Activated CD4-positive, alpha-beta T cell treated with anti-CD3 and anti-CD28 coated beads, Interleukin-2, Interleukin-4, amounts not matched to agents 100 ng/mL and 50 ng/mL, durations not matched to agents 16 hours and 8 hours (primary cell): ENCODE results near the gene TNIP1.

Experiments used
- DNase-seq: peaks from one replicate; pipeline ENCODE4 v3.0.0-alpha.2; 2020; ENCODE audit warnings: low spot score

Gene TNIP1

DNA sequence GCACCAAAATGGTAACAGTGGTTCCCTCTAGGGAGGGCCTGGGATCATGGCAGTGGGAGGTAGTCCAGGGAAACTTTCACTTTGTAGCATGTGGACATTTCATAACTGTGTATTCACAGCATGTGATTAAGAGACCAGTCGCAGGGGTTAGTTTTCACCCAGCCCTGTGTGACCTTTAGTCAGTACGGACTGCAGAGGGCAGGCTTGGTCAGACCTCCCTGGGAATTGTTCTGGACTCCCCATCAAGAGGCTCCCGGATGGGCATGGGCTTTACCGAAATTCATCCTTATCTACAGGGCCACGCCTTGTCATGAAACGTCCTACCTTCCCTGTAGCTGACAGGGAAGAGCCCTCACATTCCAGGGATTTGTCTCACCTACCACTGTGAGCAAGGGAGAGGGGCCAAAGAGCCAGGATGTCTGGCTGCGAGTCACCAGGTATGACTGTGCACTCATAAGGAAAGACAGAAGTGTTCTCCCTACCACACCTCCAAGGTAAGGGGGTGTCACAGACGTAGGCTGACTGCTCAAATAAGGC, 40.6 kb downstream of the TNIP1 start:
- DNase-seq: no peak

DNA sequence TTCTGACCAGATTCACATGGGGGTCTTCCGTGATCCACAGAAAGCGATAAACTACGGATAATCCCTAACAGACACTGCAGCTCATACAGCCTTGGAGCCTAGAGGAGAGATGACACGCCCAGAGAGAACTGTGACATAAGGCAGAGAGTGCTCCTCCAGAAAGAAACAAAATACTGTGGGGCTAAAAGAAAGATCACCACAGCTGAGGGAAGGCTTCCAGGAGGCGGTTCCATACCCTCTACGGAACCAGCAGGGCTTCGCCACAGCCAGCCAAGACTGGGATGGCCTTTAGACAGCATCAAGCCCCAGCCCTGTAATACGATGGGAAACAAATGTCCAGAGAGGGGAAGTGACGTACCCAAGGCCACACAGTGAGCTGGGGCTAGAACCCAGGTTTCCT, 41.2 kb downstream of the TNIP1 start:
- DNase-seq: no peak

DNA sequence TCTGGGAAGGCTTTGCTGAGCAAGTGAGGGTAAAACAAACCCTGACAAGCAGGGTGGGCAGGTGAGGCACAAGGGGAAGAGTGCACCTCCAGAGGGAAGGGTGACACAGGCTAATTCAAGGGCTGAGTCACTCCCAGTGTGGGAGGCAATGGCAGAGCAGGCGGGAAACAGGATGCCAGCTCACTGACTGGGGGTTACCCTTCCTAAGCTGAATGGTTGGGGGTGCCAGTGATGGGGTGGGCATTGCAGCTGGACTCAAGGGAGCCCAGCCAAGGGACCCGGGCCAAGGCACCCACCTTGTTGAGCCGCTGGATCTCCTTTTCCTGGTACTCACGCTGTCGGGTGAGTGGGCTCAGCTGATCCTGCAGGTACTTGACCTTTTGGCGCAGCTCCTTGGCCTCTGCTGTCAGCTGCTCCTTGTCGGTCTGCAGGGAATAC, 42.0 kb downstream of the TNIP1 start:
- DNase-seq: no peak

DNA sequence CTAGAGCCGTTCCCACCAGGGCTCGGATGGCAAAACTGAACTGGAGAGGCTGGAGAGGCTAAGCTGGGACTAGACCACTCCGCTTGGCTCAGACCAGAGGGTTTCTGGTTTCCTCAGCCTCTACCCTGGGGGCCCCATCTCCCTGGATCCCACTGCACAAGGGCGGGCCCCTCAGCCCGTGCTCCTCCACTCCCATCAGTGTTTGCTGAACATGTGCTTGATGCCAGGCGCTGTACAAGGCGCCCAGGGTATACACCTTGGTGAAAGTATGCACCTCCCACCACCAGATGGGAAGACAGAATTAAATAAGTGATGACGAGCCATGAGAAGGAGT, 42.5 kb downstream of the TNIP1 start:
- no peak for DNase-seq

DNA sequence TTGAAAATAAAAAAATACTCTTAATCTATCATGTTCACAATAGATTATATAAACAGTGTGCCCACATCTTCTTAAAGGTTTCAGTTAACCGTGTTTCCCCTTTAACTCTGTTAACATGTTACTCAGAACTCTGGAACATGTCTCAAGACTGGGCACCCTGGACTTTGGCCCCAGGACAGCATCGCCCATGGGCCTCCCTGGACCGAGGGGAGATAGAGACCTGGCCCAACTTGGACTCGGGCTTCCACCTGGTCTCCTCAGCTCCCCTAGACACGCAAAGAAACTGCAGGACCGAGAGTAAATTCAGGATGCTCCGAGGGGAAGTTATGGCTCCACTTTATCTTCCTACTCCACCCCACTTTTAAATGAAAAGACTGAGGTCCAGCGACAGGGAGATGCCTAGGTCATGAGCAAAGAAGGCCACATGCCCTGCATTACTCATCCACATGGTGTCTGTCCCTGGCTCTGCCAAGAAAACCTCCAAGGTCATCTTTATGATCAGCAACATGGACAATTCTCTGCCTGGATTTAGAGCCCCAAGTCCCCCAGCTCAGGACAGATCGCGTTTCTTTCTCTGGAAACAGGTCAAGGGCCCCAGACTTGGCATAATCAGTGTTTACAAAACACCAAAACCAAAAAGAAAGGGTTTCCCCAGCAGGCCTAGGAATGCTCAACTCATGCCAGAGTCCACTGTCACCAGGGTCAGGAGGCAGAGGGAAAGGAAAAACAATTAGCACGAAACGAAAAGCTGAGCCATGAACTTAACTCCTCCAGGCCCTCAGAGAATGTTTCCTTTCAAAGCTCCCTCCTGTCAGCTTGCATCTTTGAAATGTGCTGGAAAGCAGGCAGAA, 43.0 kb downstream of the TNIP1 start:
- no peak for DNase-seq

DNA sequence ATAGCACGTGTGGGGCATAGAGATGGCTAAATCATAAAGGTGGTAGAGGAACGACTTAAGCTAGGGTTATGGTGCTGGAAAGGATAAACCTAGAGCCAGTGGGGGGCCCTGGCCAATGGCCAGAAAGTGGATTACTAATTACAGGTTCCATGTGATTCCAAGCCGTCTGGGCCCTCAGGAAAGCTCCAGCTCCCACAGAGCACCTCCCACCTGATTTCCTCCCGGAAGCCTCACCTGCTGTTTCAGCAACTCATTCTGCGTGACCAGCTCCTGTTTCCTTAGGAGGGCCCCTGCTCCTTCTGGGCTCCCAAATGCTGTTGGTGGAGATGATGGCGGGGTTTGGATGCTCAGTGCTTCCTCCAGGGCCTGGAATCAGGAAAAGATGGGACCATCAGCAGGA, 44.3 kb downstream of the TNIP1 start:
- DNase-seq: no peak

DNA sequence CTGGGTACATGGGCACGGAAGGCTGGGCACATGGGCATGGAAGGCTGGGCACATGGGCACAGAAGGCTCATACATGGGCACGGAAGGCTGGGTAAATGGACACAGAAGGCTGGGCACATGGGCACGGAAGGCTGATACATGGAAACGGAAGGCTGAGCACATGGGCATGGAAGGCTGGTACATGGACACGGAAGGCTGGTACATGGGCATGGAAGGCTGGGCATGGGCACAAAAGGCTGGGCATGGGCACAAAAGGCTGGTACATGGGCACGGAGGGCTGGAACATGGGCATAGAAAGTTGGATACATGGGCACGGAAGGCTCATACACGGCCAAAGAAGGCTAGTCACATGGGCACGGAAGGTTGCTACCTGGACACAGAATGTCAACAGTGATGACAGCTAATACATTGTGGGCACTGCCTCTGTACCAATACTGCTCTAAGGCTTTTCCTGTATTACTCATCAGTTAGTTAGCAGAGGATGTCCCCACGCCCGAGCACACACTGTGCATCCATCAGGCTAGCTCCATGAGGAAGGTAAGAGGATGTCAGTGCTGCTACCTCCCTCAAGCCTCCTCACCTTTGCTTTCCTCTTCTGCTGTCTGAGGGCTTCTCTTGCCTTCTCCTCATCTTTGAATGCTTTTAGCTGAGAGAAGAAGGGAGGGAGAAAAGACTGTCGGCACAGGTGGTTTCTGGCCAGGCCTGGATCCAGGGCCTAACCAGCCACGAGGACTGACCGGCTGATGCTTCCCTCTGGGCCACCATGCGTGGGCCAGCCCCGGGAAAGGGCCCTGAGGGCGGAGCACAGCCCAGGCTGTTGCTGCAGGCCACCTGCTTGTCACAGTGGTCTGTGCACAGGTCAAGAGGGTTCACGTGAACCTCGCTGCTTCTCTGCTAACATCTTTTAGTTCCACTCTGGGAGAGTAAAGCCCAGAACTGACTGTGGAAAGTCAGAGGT, 46.1 kb downstream of the TNIP1 start:
- no peak for DNase-seq

DNA sequence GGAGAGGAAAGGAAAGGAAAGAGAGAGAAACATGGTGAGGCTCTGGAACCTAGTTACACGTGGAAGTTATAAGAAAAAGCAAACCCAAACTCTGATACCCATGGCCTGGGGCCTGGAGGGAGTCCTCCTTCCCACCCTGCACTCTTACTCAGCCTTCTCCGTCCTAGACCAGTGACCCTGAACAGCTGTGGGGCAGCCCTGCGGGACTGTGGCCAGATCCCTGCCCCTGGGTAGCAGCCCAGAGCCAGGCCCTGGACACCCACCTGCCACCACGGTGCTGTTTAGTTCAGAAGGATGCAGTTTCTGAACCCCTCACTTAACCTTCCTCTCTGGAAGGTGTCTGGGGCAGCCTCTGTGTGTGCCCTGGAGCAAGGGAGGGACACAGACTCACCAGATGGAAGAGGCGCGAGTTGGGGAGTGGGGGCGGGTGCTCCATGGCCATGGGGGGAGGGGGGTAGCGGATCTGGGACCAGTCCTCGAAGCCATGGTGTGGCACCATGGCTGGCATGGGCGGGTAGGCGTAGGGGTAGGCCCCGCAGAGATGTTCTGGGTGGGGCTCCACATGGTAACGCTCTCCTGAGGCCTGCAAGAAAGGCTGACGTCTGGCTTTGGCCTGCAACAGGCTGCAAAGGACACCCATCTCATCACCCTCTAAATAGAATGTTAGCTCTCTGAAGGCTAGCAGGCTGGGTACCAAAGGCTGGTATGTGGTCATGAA, 47.5 kb downstream of the TNIP1 start:
- DNase-seq: no peak

DNA sequence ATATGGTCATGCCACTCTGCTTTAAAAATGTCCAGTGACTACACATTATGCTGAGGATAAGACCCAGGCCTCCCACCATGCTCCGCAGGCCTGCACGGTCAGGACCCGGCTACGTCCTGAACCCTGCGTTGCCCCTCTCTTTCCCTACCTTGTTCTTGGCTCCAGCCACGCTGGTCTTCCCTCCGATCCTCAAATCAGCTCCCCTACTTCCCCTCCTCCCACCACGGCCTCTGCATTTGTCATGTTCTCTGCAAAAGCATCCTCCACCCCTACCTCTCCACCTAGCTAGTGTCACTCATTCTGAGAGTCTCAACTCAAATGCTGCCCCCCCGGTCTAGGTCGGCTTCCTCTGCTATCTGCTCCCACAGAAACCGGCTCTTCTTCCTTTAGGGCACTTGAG, 49.3 kb downstream of the TNIP1 start:
- no peak for DNase-seq

DNA sequence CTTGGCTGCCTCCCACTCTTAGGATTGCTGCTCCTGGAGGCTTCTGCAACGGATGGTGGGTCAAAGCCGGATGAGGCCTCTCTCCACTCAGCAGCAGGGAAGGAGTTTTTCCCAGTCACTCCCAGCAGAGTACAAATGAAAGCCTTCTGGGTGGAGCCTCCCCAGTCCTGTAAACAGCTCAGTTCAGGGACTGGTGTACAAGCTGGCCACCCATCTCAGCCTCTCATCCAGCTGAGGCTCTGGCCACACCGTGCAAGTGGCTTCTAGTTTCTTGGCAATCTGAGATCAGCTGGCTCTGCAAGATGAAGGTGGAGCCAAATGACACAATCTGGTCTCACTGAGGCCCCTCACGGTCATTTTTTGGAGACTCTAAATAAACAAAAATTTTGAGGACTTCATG, 50.5 kb downstream of the TNIP1 start:
- no peak for DNase-seq

DNA sequence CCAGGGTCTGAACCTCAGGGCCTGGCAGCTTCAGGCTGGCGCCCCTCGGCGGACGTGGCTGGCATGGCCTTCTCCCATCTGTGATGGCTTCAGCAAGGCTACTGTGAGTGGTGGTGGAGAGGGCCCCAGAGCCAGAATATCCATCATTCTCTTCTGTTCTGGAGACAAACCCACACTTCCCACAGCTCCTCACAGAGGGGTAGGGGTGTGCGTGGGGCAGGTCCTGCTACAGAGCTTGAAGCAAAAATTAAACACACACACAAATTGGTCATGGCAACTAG, 50.8 kb downstream of the TNIP1 start:
- no peak for DNase-seq

DNA sequence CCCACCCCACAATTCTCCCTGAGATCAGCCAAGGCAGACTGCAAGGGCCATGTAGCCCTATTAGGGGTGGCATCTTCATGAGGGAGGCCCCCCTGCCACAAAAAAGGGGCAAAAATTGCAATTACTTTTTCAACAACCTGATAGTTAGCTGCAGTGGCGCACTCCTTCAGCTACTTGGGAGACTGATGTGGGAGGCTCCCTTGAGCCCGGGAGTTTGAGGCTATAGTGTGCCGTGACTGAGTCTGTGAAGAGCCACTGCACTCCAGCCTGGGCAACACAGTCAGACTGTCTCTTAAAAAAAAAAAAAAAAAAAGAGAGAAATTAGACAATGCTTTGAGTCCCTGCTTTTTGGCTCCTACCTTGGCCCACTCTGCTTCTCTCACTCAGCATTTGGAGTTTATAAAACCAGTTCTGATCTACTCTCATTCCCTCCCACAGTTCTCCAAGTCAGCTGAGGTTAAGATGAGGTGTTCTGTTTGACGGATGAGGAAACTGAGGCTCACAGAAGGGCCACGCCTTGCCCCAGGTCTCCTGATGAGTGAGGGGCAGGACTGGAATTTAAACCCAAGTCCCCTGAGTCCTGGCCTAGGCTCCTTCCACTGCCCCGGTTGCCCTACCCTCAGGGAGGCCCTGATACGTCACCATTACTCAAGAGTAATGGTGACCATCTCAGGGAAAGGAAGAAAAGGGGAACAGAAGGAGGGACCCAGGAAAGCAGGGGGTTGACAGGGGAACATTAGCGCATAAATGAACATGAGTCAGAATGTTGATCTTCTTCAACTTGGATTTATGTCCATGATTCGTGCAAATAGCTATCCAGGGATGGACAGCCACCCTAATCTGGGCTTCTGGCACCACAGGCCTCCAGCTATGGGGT, 51.4 kb downstream of the TNIP1 start:
- no peak for DNase-seq

DNA sequence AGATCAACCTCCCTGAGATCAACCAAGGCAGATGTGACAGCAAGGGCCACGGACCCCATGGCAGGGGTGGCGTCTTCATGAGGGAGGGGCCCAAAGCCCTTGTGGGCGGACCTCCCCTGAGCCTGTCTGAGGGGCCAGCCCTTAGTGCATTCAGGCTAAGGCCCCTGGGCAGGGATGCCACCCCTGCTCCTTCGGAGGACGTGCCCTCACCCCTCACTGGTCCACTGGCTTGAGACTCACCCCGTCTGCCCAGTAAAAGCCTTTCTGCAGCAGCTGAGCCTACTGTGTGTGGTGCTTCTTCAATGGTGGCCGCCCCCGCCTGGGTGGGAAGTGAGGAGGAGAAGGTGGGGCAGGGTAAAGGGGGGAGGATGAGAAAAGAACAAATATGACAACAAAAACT, 52.1 kb downstream of the TNIP1 start:
- DNase-seq: no peak

DNA sequence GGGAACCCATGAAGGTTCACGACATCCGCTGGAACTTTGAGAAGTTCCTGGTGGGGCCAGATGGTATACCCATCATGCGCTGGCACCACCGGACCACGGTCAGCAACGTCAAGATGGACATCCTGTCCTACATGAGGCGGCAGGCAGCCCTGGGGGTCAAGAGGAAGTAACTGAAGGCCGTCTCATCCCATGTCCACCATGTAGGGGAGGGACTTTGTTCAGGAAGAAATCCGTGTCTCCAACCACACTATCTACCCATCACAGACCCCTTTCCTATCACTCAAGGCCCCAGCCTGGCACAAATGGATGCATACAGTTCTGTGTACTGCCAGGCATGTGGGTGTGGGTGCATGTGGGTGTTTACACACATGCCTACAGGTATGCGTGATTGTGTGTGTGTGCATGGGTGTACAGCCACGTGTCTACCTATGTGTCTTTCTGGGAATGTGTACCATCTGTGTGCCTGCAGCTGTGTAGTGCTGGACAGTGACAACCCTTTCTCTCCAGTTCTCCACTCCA, 52.8 kb downstream of the TNIP1 start:
- no peak for DNase-seq

DNA sequence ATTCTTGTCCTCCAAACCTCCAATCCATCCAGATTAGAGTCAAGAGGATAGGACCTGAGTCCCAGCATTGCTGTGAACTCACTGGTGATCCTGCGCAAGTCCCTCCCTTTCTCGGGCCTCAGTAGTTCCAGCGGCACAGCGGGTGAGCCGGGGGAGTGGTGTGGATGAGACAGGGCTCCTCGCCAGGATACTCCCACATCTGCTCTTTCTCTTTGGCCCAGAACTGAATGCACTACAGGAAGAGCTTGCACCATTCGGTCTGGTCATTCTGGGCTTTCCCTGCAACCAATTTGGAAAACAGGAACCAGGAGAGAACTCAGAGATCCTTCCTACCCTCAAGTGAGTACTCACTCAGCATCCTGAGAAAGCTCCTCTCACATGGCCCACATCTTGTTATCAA, 54.2 kb downstream of the TNIP1 start:
- no peak for DNase-seq

DNA sequence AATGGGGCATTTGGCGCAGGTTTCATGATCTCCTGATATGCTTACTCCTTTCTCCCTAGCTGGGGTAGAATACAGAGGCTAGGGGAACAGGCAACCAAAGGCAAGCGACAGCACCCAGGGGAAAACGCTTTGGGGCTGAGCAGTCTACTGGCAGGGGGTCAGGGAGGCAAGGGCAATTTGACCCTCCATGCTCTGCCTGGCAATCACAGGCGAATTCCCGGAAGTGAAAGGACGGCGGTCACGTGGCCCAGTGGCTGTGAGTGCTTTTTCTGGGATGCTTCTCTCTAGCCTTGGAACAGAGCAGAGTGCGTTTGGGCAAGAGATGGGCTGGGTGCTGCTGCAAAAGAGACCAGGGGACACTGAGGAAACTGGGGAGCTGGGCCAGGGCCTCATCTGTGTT, 54.7 kb downstream of the TNIP1 start:
- no peak for DNase-seq

DNA sequence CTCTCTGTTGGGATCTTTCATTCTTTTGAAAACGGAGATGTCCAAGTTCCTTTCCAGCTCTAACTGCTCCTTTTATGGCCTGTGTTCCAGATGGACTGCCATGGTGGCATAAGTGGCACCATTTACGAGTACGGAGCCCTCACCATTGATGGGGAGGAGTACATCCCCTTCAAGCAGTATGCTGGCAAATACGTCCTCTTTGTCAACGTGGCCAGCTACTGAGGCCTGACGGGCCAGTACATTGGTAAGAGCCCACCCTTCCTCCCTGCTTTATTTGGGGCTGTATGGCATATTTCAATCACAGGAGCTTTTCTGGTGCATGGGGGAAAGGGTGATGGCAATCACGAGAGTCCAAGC, 55.6 kb downstream of the TNIP1 start:
- DNase-seq: no peak

DNA sequence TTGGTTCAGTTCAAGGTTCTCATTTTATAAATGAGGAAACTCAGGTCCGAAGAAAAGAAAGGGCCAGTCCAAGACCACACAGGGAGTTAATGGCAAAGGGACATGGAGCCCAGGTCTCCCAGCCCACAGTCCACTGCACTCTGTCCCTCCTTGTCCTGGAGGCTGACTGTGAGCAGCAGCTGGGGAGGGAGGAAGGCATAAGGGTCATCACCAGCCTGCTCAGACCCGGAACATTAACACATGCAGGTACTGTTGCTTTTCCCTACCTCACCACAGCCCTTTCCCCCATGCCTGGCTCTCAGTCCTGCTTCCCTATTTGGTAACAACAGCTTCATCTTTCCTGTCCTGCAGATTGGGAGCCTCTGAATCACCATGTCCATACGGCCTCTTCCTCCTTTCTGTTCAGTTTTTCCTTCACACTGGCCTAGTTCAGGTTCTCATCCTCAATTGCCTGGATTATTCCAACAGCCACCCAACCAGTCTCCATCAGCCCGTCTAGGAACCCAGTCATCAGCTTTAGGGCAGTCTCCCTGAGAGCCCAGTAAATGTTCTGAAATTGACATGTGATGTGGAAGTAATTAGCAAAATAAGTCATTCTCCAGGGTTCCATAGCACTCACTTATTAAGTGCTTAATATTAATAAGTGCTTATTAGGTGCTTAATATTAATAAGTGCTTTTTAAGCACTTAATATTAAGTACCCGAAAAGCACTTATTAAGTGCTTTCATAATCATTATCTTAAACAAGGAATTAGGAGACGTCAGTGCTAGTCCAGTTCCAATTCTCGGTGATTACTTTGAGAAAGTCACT, 56.2 kb downstream of the TNIP1 start:
- DNase-seq: no peak

DNA sequence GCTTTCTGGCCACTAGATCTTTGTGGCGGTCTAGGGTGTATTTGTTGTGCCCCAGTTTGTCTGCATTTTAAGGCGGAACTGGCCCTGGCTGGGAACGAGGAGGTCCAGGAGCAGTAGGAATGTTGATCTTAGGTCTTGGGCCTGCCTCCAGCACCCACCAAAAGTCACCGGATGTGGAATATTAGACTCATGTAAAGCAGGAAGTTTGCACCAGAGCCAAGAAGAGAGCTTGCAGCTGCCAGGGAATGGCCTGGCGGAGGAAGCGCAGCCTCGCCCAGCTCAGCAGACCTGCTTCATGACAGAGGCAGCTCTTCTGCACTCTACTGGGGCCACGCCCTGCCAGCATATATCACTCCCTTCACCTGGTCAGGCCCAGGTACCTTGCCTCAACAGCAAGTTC, 57.2 kb downstream of the TNIP1 start:
- no peak for DNase-seq

DNA sequence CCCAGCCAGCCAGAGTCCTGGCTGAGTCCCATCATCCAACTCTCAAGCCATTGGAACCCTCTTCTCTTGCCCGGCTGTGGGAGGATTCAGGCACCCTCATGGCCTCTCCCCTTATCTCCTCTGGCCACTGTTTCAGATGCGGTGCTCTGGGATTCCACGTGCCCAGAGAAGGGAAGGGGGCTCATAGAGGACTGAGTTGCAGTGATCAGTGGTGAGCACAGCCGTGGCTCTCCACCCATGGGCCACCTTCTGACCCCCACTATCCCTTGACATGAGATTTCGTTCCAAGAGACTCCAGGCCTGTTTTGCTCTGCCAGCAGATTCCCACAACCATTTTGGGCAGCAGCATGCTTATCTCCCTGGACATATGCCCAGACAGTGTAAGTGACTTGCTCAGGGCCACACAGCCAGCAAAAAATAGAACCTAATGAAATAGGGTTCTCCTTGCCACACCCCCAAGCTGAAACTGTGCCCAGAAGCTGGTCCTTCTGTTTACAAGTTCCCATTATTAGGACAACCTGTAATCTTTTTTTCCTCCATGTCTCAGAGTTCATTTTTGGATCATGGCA, 57.7 kb downstream of the TNIP1 start:
- no peak for DNase-seq
